Measurements from ENCODE around the gene GRM6.

GRM6 gene

GRCh38 chr5:178983728-178984127, 11.4 kb downstream of the GRM6 start:
- no peak for DNase-seq

GRCh38 chr5:178982941-178983340, 12.2 kb downstream of the GRM6 start:
- DNase-seq, result no peak

- DNase-seq, result no peak
Observed at GRCh38 chr5:178981381-178981780, 13.7 kb downstream of the GRM6 start.

- no peak for DNase-seq
Observed at GRCh38 chr5:178965465-178966055, 29.6 kb downstream of the GRM6 start.

- DNase-seq, result no peak
Observed at GRCh38 chr5:178941361-178941760, 53.8 kb downstream of the GRM6 start.

GRCh38 chr5:178940569-178941360, 54.4 kb downstream of the GRM6 start, which contains the start of gene ZNF454:
ZNF454 (plus strand) TSS chr5:178941198; CDS start chr5:178942792, 1,594 bp downstream.
- peak; percentile 60 for DNase-seq

- DNase-seq, result no peak
Observed at GRCh38 chr5:178931846-178932760, 63.0 kb downstream of the GRM6 start.

All from 8988T (cell line).